ENCODE measurements around the gene SPATA2L. TPM values are rescaled to one million over a fixed set of nuclear protein-coding genes. Genes with fewer than 3 reads are reported as not detected.
"Not testable (repeated sequence)": the region's sequence is repeated elsewhere in the genome, so short reads cannot be mapped to it uniquely, and the experiment has no call there.

The SPATA2L gene
- total and polyA plus RNA-seq, 4 donors, result 6.9 to 17.3 (median 13.6) TPM

DNA sequence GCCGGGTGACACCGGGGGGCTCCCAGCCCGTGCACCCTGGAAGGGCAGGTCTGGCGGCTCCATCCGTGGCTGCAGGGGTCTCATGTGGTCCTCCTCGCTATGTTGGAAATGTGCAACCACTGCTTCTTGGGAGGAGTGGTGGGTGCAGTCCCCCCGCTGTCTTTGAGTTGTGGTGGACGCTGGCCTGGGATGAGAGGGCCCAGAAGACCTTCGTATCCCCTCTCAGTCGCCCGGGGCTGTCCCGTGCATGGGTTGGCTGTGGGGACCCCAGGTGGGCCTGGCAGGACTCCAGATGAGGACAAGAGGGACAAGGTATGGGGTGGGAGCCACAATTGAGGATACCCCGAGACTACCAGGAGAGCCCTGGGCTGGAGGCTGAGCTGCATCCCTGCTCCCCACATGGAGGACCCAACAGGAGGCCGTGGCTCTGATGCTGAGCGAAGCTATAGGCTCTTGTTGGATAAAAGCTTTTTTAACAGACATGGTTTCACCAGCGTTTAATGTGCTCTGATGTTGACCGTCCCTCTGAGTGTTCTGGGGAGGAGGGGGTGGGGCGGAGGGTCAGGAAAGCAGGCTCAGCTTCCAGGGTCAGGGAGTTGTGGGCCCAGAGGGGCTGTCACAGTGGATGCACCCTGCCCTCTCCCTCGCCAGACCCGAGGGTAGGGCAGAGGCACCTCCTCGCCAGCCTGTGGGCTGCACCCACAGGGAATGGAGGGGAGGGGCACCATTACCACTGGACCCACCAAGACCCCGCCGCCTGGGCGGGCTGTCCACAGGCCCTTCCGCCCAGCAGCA, 5.4 kb downstream of the SPATA2L start:
- Histone ChIP-seq H3K27ac (ENCODE audit: low read depth in 1 of 2, low read length in 1 of 2) (no peak overlapping the region), H3K36me3 (ENCODE audit: control insufficient read depth in 4 of 4, insufficient read depth in 4 of 4, low read length in 4 of 4) (peaks cover 4 to 59% (median 15%) of the 10 kb centered on the region in 4 donors), H3K4me1 (ENCODE audit: control insufficient read depth in 5 of 5, insufficient read depth in 5 of 5, low read length in 5 of 5) (peaks cover 0 to 13% (median 3%) of the 10 kb centered on the region in 5 donors), H3K4me3 (no peak overlapping the region), H3K9me3 (ENCODE audit: control insufficient read depth in 4 of 4, insufficient read depth in 3 of 4, low read length in 3 of 4) (no peaks in the 10 kb centered on the region), H3K27me3 (ENCODE audit: control insufficient read depth in 3 of 3, insufficient read depth in 3 of 3, low read length in 2 of 3) (no peaks in the 10 kb centered on the region), H3K9ac (ENCODE audit: insufficient read depth in 1 of 2, low read length in 2 of 2) (no peak overlapping the region)
- TF ChIP-seq, protein P1, sequence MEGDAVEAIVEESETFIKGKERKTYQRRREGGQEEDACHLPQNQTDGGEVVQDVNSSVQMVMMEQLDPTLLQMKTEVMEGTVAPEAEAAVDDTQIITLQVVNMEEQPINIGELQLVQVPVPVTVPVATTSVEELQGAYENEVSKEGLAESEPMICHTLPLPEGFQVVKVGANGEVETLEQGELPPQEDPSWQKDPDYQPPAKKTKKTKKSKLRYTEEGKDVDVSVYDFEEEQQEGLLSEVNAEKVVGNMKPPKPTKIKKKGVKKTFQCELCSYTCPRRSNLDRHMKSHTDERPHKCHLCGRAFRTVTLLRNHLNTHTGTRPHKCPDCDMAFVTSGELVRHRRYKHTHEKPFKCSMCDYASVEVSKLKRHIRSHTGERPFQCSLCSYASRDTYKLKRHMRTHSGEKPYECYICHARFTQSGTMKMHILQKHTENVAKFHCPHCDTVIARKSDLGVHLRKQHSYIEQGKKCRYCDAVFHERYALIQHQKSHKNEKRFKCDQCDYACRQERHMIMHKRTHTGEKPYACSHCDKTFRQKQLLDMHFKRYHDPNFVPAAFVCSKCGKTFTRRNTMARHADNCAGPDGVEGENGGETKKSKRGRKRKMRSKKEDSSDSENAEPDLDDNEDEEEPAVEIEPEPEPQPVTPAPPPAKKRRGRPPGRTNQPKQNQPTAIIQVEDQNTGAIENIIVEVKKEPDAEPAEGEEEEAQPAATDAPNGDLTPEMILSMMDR (IDR thresholded peaks at IDR 0.05; ENCODE audit: control extremely low read depth, extremely low read depth), result no peak
- ATAC-seq (ENCODE audit: insufficient read depth, low FRiP score), result no peak
- no peak for DNase-seq
- 79 to 81% methylated on average over 24 to 25 of the region's 25 CpGs for WGBS, 2 donors

DNA sequence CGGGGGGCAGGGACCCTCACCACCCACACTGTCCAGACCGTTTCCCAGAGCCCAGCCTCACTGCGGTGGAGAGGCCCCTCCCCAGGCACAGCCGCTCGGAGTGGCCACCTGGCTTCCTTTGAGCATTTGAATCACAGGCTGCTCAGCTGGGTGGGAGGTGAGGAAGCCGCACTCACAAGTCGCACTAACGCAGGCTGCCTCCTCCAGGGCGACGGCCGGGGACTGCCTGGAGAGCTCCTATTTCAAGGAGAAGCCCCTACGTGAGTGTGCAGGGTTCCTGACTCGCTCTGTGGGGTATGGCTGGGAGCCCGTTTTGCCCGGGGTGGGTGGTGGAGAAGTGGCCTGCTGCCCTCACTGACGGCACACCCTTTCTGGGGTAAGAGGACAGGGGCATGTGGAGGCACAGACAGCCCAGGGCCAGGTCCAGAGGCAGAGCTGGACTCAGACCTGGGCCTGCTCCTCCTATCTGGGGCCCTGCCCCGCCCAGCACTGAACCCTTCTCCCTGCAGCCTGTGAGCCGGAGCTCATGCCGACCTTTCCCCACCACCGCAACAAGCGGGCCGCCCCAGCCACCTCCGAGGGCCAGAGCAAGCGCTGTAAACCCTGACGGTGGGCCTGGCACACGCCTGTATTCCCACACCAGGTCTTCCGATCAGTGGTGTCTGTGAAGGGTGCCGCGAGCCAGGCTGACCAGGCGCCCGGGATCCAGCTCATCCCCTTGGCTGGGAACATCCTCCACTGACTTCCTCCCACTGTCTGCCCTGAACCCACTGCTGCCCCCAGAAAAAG, 6.2 kb downstream of the SPATA2L start:
- Histone ChIP-seq H3K36me3 (ENCODE audit: control insufficient read depth in 4 of 4, insufficient read depth in 4 of 4, low read length in 4 of 4) (peaks cover 4 to 63% (median 15%) of the 10 kb centered on the region in 4 donors), H3K9me3 (ENCODE audit: control insufficient read depth in 4 of 4, insufficient read depth in 3 of 4, low read length in 3 of 4) (no peaks in the 10 kb centered on the region), H3K9ac (ENCODE audit: insufficient read depth in 1 of 2, low read length in 2 of 2) (no peak overlapping the region), H3K27me3 (ENCODE audit: control insufficient read depth in 3 of 3, insufficient read depth in 3 of 3, low read length in 2 of 3) (no peaks in the 10 kb centered on the region), H3K4me1 (ENCODE audit: control insufficient read depth in 5 of 5, insufficient read depth in 5 of 5, low read length in 5 of 5) (peaks cover 0 to 6% (median 0%) of the 10 kb centered on the region in 5 donors), H3K27ac (ENCODE audit: low read depth in 1 of 2, low read length in 1 of 2) (no peak overlapping the region), H3K4me3 (no peak overlapping the region)
- WGBS, 2 donors, result 92 to 93% methylated on average over 31 of the region's 31 CpGs
- no peak for ATAC-seq (ENCODE audit: insufficient read depth, low FRiP score)
- DNase-seq, result no peak
- TF ChIP-seq, protein P1 (IDR thresholded peaks at IDR 0.05; ENCODE audit: control extremely low read depth, extremely low read depth), result no peak

DNA sequence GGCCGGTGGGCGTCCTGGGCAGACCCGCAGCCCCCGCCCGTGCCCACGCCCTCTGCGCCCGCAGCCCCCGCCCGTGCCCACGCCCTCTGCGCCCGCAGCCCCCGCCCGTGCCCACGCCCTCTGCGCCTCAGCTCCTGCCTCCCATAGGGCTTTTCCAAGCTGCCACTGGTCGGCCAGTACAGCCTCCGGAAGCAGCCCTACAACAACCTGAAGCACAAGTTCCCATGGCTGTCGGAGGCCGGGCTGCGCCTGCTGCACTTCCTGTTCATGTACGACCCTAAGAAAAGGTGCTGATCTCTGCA, 6.8 kb downstream of the SPATA2L start:
- H3K27ac ChIP-seq (ENCODE audit: low read depth in 1 of 2, low read length in 1 of 2); DNase-seq: not testable (repeated sequence)

More for the DNA sequence above, 6.8 kb downstream of the SPATA2L start:
- H3K36me3 ChIP-seq (ENCODE audit: control insufficient read depth in 4 of 4, insufficient read depth in 4 of 4, low read length in 4 of 4), result peaks cover 4 to 65% (median 15%) of the 10 kb centered on the region in 4 donors
- not testable (repeated sequence) for H3K27me3 ChIP-seq (ENCODE audit: control insufficient read depth in 3 of 3, insufficient read depth in 3 of 3, low read length in 2 of 3); H3K4me1 ChIP-seq (ENCODE audit: control insufficient read depth in 5 of 5, insufficient read depth in 5 of 5, low read length in 5 of 5); H3K9me3 ChIP-seq (ENCODE audit: control insufficient read depth in 4 of 4, insufficient read depth in 3 of 4, low read length in 3 of 4); ATAC-seq (ENCODE audit: insufficient read depth, low FRiP score); H3K9ac ChIP-seq (ENCODE audit: insufficient read depth in 1 of 2, low read length in 2 of 2); H3K4me3 ChIP-seq
- 93% methylated on average over 18 to 23 of the region's 23 CpGs for WGBS, 2 donors

Data from lung (tissue), 12 donors.